Measurements from ENCODE around the gene BMP2K.
A peak's percentile ranks its signal among the peaks of the same experiment; 100 is the strongest.

Gene BMP2K

DNA sequence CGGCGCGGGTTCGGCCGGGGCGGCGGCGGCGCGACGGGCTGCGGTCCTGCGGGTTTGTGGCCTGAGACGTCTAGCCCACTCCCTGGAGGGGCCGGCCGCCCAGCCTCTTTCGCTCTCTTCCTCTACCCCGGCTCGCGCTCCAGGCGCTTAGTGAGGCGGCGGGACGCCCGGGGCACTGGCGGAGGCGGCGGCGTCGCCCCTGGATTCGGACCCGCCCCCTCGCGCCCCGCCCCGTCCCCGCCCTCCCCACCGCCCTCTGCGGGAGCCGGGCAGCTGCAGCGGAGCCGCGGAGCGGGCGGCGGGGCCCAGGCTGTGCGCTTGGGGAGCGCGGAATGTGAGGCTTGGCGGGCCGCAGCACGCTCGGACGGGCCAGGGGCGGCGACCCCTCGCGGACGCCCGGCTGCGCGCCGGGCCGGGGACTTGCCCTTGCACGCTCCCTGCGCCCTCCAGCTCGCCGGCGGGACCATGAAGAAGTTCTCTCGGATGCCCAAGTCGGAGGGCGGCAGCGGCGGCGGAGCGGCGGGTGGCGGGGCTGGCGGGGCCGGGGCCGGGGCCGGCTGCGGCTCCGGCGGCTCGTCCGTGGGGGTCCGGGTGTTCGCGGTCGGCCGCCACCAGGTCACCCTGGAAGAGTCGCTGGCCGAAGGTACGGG lies at the start of gene BMP2K:
Gene BMP2K (plus strand): TSS at position 272 of the 650 bp plus-strand sequence. CDS start 194 bp downstream, at position 466.
- peak; percentile 94 for DNase-seq (ENCODE audit: low spot score)

DNA sequence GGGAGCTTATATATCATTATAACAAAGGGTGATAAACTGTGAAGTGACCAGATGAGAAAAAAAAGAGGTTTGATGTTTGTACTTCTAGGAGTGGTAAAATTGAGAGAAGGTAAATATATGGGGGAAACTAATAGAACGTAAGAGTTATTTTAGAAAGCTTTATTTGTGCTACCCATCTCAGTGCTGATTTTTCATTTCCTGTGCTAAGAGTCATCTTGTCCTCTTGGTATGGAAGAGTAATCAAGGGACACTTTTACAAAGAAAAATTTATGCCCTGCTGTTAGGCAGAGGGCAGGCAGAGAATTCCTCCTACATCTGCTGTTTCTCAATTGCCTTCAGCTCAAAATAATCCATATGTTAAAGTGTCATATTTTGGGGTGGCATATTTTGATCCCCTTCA lies 49.6 kb upstream of the BMP2K start:
- no peak for DNase-seq (ENCODE audit: low spot score)

GRCh38 chr4:78732332-78733104 lies 43.6 kb upstream of the BMP2K start:
- no peak for DNase-seq (ENCODE audit: low spot score)

DNA sequence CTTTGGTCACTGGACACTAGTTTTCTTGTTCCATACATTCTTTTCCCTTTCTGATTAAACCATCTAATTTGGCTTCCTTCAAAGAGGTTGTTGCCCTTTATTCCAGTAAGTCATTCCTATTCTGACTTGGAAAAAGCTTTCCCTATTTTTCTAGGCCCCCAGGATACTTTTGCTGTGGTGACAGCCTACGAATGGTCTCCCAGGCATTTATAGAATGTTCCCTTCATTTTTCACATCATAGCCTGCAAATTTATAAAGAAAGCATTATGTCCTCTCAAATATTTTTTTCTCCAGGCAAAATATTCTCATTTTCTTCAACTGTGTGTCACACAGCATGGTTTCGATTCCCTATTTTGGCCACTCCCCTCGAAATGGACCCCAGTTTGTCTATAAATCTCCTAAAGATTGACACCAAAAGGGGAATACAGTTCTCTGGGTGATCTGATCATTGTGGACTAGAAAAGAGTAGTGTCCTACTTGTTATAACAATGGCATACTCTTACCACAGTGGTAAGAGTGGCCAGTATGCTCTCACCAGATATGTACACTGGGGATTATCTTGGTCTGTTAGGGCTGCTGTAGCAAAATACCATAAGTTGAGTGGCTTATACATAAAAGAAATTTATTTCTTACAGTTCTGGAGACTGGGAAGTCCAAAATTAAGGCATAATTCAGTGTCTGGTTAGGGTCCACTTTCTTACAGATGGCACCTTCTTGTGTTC lies 41.5 kb upstream of the BMP2K start:
- no peak for DNase-seq (ENCODE audit: low spot score)

DNA sequence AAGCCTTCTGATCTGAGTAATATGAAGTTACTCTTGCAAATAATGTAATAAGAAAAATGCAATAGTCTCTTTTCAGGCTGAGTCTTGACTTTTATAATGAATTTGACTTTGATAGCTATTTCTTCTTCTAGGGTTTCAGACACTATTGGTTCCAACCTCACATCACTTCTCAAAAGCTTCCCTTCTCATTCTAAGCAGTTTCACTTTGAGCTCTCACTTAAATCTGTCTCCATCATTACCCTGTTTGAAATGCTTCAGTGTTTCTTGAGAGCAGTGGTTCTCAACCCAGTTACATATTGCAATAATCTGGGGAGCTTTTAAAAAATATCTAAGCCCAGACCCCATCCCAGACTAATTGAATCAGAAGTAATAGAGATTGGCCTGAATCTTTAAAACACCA lies 40.5 kb upstream of the BMP2K start:
- DNase-seq (ENCODE audit: low spot score), result no peak

DNA sequence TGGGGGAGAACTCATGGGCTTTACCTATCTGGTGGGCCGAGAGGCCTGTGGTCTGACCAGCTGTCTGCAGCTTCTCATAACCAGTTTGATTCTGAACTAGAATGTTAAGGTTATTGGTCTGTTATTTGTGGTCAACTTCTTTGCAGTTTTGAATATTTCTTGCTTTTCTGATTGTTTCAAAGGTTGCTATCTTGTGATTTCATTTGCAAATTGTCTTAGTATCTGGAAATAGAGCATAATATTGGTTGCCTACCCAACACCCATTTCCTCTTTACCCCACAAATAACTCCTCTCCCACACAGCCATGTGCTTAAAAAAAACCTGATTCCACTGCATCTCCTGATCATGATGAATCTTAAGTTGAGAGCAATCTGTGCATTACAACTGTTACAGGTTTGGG lies 39.1 kb upstream of the BMP2K start:
- DNase-seq (ENCODE audit: low spot score), result no peak

GRCh38 chr4:78737973-78738372 lies 38.2 kb upstream of the BMP2K start:
- DNase-seq (ENCODE audit: low spot score), result no peak

DNA sequence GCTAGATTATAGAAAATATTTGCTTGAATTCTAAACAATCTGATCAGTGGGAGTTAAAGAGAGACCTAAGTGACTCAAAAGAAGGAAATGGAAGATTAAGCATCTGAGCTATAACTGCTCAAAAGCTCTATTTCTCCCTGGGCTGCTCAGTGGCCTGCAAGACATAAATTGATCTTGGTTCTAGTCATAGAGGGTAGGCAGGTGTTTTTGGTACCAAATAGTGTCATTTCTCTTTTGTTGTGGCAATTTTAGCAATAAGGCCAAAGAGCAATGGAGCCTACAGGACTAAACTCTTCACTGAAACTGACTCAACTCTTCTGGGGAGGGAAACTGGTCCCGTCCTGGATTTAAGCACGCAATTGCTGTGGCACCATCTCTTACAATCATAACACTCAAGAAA lies 33.9 kb upstream of the BMP2K start:
- no peak for DNase-seq (ENCODE audit: low spot score)

DNA sequence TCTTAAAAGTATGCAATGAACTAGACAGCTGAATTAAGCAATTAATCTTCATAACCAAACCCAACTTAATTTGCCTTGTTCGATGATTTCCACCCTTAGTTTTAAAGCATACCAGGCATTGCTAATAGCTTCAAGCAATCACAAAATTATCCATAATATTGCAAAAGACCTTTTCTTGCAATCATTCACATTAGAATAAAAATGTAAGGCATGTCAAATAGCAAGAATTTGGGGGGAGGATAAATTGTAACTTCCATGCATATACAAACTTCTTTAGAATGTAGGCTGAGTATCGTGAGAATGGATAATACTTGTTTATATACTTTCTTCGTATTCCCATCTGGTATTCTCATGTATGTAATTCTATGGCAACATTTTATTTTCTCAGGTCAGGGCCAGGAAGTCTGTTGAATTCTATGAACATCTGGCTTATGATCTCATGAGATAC lies 28.7 kb upstream of the BMP2K start:
- DNase-seq (ENCODE audit: low spot score), result no peak

DNA sequence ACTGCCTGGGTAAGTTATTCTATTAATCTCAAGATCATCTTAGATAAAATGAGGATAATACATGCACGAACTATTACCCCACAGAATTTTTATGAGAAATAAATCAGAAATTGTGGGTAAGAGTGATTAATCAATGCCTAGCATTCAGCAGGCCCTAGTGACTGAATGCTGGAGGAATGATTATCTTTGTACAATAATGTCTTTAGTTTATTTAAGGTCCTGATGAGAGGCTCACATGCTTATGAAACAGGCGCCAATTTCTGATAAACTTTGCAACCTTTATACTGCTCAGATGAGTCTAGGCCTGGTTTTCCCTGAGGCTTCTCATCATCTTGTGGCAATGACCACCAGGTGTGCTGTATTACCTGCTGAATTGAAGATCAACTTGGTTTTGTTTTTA lies 27.8 kb upstream of the BMP2K start:
- DNase-seq (ENCODE audit: low spot score), result no peak

DNA sequence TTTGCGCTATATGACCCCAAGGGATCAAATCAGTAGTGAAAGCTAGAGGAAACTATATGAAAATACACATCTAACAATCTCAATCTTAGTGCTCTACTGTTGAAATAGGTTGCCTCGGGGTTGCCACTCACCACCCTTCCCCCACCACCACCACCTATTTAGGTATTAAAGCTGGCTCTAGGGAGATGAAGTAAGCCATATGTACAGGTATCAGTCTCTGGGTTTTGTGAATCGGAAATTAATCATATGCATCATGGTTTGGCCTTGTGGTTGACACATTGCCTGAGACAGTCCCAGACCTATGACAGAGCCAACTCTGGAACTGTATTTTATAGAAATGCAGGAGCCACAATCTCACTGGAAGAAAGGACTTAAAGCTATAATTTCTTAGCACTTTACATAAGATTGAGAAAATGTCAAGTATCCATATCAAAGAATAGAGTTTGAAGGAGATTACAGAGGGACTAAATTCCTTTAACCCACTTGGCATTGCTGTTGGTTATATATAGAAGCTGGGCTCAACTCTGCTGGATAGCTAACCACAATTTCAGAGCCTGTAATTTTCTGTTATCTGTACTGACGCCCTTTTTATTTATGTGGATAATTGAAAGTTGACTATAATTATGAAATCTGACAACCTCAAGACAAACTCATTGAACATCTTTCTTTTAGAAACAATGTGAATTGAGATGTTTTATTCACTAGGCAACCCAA lies 26.7 kb upstream of the BMP2K start:
- DNase-seq (ENCODE audit: low spot score), result no peak

- DNase-seq (ENCODE audit: low spot score), result no peak
Measured at GRCh38 chr4:78749972-78750727, 26.0 kb upstream of the BMP2K start.

DNA sequence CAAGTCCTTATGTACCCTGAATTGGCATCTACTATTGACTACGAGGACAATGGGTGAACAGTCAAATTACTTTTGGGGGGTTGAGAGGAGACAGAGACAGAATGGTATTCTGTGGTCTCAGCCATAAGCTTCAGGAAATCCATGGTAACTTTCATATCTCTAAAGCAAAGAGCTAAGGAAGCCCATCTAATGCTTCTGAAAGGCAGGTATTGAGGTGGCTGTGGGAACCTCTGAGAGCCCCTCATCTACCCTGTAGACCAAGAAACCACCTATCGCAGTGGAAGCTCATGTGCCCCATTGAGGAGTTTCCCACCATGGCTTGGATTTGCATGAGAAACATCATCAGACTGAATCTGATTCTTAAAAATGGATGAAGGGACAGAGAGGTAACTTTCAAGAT lies 23.1 kb upstream of the BMP2K start:
- no peak for DNase-seq (ENCODE audit: low spot score)

DNA sequence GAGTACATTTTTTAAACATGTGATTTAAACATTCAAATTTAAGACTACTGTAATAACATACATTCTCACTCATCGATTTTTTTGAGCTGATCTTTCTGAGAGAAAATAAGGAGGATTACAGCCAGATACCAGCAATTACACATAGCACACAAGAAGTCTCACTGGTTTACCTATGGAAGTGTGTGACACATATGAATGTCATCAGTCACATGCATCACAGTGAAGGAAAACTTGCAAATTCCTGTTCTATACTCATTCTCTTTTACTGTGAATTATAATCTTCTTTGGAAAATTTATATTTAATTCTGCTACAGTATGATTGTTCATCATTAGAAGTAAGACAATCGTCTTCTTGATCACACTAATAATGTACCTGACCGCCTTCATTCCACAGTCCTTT lies 21.3 kb upstream of the BMP2K start:
- DNase-seq (ENCODE audit: low spot score), result no peak

DNA sequence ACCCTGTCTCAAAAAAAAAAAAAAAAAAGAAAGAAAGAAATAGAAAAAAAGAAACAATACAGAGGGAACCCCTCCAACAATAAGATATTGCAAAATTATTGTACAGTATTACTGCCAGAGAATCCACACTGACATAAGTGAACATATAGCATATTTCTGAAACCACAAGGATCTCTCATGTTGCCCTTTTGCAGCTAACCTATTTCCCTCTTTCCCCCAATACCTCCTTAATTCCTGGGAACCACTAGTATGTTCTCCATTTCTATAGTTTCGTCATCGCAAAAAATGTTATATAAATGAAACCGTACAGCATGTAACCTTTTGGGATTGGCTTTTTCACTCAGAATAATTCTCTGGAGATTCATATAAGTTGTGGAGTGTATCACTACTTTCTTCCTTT lies 20.0 kb upstream of the BMP2K start:
- DNase-seq (ENCODE audit: low spot score), result no peak

GRCh38 chr4:78756776-78757175 lies 19.4 kb upstream of the BMP2K start:
- no peak for DNase-seq (ENCODE audit: low spot score)

DNA sequence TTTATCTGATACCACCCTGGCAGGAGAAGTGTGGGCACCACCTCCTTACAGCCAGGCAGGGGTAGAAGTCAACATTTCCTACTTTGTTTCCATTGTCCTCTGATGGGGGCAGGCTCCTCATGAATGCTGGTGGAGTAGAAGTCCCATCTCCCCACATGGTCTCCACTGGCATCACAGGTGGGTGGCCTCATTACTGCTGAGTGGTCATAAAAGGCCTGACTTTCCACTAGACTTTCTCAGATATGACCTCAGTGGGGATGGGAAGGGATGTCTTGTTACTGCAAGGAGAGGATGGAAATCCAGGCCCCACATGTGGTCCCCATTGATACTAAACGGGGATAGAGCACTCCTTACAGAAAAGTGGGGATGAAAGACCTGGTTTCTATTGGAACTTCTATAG lies 18.6 kb upstream of the BMP2K start:
- no peak for DNase-seq (ENCODE audit: low spot score)

DNA sequence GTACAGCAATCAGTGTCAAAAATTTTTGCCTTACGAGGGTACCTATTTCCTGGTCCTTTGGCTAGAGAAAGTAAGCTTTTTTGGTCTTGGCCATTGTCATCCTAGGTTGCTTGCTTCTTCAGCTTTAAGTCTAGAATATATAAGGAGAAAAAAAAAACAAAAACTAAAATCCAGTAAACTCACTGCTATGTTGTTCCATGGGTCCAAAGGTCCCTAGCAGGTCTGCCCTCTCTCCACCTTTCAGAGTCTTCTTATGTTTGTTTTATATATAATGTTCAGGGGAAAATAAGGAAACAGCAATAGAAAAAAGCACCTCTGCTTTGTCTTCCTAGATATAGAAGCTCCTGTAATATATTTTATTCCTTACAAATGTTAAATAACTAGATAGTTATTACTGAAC lies 18.1 kb upstream of the BMP2K start:
- DNase-seq (ENCODE audit: low spot score), result no peak

DNA sequence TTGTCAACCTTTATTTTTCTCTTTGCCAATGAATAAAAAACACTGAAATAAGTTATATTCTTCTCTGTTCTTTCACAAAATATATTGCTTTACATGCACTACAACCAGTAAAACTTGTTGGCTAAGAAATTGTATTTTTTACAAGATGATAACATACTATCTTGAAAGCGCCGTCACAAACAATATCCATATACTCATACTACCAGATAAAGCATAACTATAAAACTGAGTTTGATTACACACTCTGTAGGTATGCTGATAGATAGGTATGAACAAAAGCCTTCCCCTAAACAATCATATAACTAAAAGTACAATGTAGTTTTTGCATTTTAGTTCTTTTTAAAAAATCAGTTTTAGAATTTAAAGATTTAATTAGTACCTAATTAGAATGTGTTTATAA lies 13.6 kb upstream of the BMP2K start:
- DNase-seq (ENCODE audit: low spot score), result no peak

GRCh38 chr4:78763251-78763650 lies 12.9 kb upstream of the BMP2K start:
- no peak for DNase-seq (ENCODE audit: low spot score)

DNA sequence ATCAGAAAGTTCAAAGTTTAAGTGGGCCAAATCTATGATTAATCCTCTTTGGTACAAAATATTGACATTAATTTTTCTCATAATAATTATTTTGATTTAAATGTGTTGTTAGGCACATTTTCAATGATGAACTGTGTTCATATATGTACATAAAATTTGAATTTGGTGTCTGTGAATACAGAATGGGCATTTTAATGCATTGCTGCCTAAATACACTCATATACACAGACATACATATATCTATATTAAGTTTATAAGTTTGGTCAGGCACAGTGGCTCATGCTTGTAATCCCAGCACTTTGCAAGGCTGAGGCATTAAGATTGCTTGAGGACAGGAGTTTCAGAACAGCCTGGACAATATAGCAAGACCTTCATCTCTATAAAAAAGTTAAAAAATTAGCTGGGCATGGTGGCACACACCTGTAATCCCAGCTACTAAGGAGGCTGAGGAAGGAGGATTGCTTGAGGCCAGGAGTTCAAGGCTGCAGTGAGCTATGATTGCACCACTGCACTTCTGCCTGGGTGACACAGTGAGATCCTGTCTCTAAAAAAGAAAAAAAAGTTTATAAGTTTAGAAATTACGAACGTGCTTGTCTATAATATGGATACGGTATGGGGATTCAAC lies 12.3 kb upstream of the BMP2K start:
- no peak for DNase-seq (ENCODE audit: low spot score)
